Measurements from ENCODE around the gene SLC9A5. TPM values are rescaled to one million over a fixed set of nuclear protein-coding genes. Genes with fewer than 3 reads are reported as not detected.

Gene SLC9A5
- total RNA-seq, 1 experiment from 2014 or later = 1.9 TPM

- DNase-seq (ENCODE audit: low read depth) = no peak
Measured at GRCh38 chr16:67257486-67258160, 8.8 kb downstream of the SLC9A5 start.

- no peak for DNase-seq (ENCODE audit: low read depth)
Measured at GRCh38 chr16:67258161-67258835, 9.5 kb downstream of the SLC9A5 start.

- no peak for DNase-seq (ENCODE audit: low read depth)
Measured at GRCh38 chr16:67259705-67260104, 10.9 kb downstream of the SLC9A5 start.

- DNase-seq (ENCODE audit: low read depth) = peak; percentile 58
Measured at GRCh38 chr16:67260426-67261063, 11.8 kb downstream of the SLC9A5 start.

- no peak for DNase-seq (ENCODE audit: low read depth)
Measured at GRCh38 chr16:67263201-67263600, 14.4 kb downstream of the SLC9A5 start.

GRCh38 chr16:67264277-67264676 lies 15.5 kb downstream of the SLC9A5 start:
- no peak for DNase-seq (ENCODE audit: low read depth)

GRCh38 chr16:67264866-67265265 lies 16.1 kb downstream of the SLC9A5 start:
- no peak for DNase-seq (ENCODE audit: low read depth)

GRCh38 chr16:67265834-67266233 lies 17.1 kb downstream of the SLC9A5 start:
- DNase-seq (ENCODE audit: low read depth) = no peak

GRCh38 chr16:67268136-67268579 lies 19.4 kb downstream of the SLC9A5 start:
- peak; percentile 92 for DNase-seq (ENCODE audit: low read depth)

- peak; percentile 91 for DNase-seq (ENCODE audit: low read depth)
Measured at GRCh38 chr16:67269766-67270165, 21.0 kb downstream of the SLC9A5 start.

- DNase-seq (ENCODE audit: low read depth) = no peak
Measured at GRCh38 chr16:67270931-67271338, 22.2 kb downstream of the SLC9A5 start.

GRCh38 chr16:67271446-67271845 lies 22.7 kb downstream of the SLC9A5 start:
- DNase-seq (ENCODE audit: low read depth) = no peak

GRCh38 chr16:67275321-67275720 lies 26.5 kb downstream of the SLC9A5 start:
- DNase-seq (ENCODE audit: low read depth) = no peak

GRCh38 chr16:67277294-67277998 lies 28.7 kb downstream of the SLC9A5 start:
- peak; percentile 99 for DNase-seq (ENCODE audit: low read depth)

GRCh38 chr16:67277999-67278772 lies 29.4 kb downstream of the SLC9A5 start:
- DNase-seq (ENCODE audit: low read depth) = peak; percentile 89

GRCh38 chr16:67278773-67279295 lies 30.1 kb downstream of the SLC9A5 start:
- no peak for DNase-seq (ENCODE audit: low read depth)

- no peak for DNase-seq (ENCODE audit: low read depth)
Measured at GRCh38 chr16:67279296-67280089, 30.7 kb downstream of the SLC9A5 start, which contains the start of gene PLEKHG4. TSS of gene PLEKHG4 (plus strand) at chr16:67279532. CDS start at chr16:67280045, 513 bp downstream.

GRCh38 chr16:67280090-67281015 lies 31.6 kb downstream of the SLC9A5 start:
- DNase-seq (ENCODE audit: low read depth) = no peak

All from HT1080 (cell line).